HL-60 (cell line): Measurements from ENCODE around the gene DMXL1.

Experiments
- DNase-seq, 2 experiments: peaks; one replicate each; pipeline ENCODE4 v3.0.0-alpha.2; 2010 to 2020; ENCODE audit warnings: low read depth in 1 of 2, low spot score in 1 of 2
- H3K27ac ChIP-seq: fragments of 250-450 bp; sonication (Bioruptor Pico); replicated peaks from 2 replicates; pipeline ENCODE4 v1.5.1; 2020; ENCODE audit warnings: mild to moderate bottlenecking, moderate library complexity
- H3K27me3 ChIP-seq: fragments of 250-450 bp; sonication (Bioruptor Pico); 2 replicates; pipeline ENCODE4 v1.5.1; 2021; ENCODE audit warnings: mild to moderate bottlenecking, moderate library complexity; ENCODE audit not compliant: insufficient read depth, poor library complexity, severe bottlenecking
- H3K4me3 ChIP-seq: replicated peaks from 2 replicates; pipeline ENCODE4 v1.5.1; 2011; ENCODE audit warnings: mild to moderate bottlenecking, control low read depth, low read length; ENCODE audit not compliant: insufficient read depth
- CTCF ChIP-seq: IDR thresholded peaks from one replicate; pipeline ENCODE4 v1.5.1; 2011; ENCODE audit warnings: low read length, control low read depth, inconsistent platforms; ENCODE audit not compliant: insufficient read depth
- GABPA ChIP-seq: IDR thresholded peaks from 2 replicates; pipeline ENCODE4 v1.6.1; 2012; ENCODE audit warnings: low read depth
- POLR2AphosphoS5 ChIP-seq: IDR thresholded peaks from 2 replicates; pipeline ENCODE4 v1.6.1; 2012; ENCODE audit warnings: low read depth
- REST ChIP-seq: IDR thresholded peaks from 2 replicates; pipeline ENCODE4 v1.6.1; 2012; ENCODE audit warnings: low read depth; ENCODE audit not compliant: insufficient replicate concordance
- SPI1 ChIP-seq: IDR thresholded peaks from 2 replicates; pipeline ENCODE4 v1.6.1; 2012; ENCODE audit warnings: low read depth, mild to moderate bottlenecking, borderline replicate concordance

DMXL1 gene

GRCh38 chr5:119212676-119213075, 141.8 kb downstream of the DMXL1 start:
- H3K27me3 ChIP-seq: no peaks in the 10 kb centered on the region

GRCh38 chr5:119217183-119217582, 146.3 kb downstream of the DMXL1 start:
- H3K4me3 ChIP-seq: no peak overlapping the region
- no peak for DNase-seq

More at GRCh38 chr5:119212676-119213075, 141.8 kb downstream of the DMXL1 start:
- H3K27ac ChIP-seq: no peak overlapping the region
- TF ChIP-seq CTCF (no peak), GABPA (no peak), REST (no peak), SPI1 (no peak), POLR2AphosphoS5 (no peak)
- DNase-seq: no peak
- H3K4me3 ChIP-seq: no peak overlapping the region

More at GRCh38 chr5:119217183-119217582, 146.3 kb downstream of the DMXL1 start:
- H3K27me3 ChIP-seq: no peaks in the 10 kb centered on the region
- no peak for TF ChIP-seq REST
- TF ChIP-seq SPI1: no peak
- no peak for TF ChIP-seq POLR2AphosphoS5
- no peak for TF ChIP-seq GABPA
- TF ChIP-seq CTCF: no peak
- no peak overlapping the region for H3K27ac ChIP-seq
